HG02938 (cell line): ENCODE data around the gene GP1BB.

Experiments
- ATAC-seq: cut with Tn5 transposase; IDR thresholded peaks from one replicate; pipeline ENCODE4 v1.9.1; 2021; ENCODE audit warnings: mild to moderate bottlenecking, moderate library complexity; ENCODE audit not compliant: unreplicated experiment

GP1BB gene

DNA sequence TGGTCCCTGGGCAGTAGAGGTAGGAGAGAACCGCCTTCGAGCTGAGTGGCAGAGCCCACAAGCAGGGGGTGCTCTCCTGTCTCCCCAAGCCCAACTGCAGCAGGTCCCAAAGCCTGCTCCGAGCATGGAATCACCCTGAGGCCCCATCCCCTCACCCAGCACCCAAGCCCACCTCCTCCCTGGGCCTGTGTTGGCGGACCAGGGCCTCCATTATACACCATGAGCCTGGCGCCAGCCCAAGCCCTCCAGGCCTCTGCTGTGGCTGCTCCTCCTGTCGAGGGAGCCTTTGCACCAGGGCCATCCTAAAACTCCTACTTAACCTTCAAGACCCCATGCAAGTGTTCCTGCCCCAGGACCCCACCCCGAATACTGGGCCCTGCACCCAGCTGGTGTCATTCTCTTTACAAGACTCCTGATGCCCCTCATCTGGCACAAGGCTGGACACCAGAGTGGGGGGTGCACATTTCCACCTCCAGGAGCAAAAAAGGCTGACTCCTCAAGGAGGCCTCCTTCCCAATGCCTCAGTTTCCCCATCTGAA, 16.6 kb downstream of the GP1BB start:
- no peak for ATAC-seq

DNA sequence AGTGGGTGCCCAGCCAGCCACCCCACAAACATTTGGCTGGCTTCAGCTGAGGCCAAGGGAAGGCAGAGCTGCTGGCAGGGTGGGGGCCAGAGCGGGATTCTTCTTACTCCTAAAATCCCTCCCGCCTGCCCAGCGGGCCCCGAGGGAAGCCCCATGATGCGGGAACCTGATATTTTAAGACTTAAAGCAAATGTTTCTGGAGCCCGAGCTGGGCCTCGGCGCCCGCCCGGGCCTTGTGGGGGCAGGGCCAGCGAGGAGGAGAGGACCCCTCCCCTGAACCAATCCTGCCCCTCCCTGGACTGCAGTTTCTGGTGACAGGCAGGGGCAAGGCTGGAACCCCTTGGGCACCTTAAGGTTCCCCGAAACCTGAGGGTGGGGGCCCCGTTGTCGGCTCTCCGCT, 17.2 kb downstream of the GP1BB start:
- ATAC-seq = no peak

DNA sequence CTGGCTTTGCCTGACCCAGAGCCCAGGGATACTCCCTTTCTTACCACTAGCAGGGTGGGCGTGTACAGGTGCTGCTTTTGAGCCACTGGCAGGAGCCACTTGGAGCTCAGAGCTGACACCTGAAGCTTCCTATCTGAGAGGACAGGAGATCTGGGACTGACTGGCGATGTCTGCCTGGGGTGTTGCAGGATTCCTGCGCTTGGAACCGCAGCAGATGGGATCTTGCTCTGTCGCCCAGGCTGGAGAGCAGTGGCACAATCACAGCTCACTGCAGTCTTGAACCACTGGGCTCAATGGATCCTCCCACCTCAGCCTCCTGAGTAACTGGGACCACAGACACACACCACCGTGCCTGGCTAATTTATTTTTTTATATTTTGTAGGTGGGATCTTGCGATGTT, 17.7 kb downstream of the GP1BB start:
- no peak for ATAC-seq

DNA sequence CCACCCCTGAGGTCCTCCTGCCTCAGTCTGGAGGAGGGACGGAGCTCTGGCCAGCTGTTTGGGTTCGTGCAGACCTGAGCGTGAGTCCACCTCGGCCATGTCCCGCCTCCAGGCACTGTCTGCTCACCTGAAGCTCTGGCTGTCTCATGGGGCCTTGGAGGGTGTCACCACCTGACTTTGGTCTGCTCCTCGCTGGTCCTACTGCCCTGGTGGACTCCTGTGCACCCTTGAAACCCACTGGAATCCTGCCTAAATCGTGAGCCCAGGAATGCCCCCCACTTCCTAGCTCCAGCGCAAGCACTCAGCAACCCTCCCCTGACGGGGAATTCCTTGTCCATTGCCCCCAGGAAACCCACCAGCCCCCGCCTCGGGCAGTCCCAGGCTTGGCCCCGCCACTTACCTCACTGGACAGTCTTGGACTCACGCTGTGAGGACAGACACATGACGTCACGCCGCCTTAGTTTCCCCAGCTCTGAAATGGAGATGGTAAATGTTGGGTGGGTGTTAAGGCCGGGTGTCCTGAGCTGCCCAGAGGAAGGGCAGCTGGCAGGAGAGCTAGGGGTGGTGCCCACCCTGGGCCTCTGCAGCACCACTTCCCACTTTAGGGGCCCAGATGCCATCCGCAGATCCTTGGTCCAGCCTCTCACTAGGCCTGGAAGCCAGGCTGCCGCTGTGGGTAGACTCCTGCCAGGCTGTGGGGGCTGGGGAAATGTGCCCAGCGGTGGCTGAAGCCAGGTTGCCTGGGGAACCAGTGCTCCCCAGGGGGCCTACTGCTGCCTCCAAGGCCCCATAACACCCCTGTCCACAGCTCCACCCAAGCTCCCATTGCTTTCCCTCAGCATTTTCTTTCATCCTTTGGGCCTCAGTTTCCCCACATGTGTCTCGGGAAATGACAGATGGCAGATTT, 19.1 kb downstream of the GP1BB start:
- no peak for ATAC-seq

DNA sequence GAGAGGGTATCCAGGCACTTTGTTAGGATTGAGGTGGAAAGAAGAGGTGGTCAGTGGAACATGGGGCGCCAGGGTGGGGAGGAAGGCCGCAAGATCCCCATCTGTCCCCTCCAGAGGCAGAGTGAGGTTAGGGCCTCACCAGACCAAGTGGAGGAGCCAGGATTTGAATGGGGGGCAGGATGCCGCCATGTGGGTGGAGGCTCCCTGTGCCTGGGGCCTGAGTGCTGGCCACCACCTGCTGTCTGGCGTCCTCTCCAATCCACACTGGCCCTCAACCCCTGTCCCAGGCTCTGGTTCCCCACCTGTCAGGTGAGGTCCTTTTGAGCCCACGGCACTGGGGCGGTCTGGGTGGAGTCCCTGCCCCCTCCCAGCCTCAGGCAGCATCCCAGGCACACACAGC, 19.7 kb downstream of the GP1BB start:
- ATAC-seq = no peak

DNA sequence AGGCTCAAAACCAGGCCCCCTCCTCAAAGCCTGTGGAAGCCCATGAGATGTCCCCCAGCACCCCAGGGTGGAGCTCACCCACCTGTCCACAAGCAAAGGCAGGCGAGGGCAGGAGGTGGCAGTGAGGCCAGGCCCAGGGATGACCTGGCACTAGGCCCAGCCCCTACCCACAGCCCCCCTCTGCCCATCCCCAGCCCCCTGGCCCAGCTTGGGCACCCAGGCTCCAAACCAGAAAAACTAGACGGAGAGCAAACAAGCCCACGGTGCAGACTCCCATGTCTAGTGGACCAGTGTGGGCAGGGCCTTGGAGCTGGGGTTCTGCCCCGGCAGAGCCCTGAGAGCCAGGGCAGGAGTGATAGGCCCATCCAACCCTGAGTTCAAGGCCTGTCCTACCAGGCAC, 20.3 kb downstream of the GP1BB start:
- ATAC-seq = no peak

DNA sequence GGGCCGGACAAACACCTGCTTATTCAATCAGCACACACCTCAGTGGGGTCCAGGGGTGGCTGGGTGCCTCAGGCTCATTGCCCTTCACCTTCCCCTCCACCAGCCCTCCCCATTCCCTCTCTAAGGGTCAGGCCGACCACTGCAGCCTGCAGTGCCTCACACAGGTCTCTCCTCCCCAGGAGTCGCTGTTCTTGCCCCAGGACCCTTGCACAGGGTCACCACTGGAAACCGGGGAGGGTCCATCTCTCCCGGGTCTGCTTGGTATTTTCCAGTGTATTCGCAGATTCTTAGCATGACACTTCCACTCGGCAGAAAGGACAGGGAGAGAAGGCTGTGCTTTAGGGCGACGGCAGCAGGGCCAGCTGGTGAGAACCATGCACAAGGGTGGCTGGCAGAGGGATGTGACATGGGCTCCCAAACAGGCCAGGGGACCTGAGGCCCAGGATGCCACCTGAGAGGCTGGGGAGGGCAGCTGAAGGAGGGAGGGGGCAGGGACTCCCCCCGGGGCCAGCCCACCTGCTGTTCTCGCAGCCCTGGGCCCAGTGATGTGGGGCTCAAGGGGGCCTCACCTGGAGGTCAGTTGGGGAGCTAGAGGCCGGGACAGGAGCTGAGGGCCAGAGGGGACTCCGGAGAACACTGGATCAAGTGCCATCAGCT, 21.1 kb downstream of the GP1BB start:
- ATAC-seq = no peak

DNA sequence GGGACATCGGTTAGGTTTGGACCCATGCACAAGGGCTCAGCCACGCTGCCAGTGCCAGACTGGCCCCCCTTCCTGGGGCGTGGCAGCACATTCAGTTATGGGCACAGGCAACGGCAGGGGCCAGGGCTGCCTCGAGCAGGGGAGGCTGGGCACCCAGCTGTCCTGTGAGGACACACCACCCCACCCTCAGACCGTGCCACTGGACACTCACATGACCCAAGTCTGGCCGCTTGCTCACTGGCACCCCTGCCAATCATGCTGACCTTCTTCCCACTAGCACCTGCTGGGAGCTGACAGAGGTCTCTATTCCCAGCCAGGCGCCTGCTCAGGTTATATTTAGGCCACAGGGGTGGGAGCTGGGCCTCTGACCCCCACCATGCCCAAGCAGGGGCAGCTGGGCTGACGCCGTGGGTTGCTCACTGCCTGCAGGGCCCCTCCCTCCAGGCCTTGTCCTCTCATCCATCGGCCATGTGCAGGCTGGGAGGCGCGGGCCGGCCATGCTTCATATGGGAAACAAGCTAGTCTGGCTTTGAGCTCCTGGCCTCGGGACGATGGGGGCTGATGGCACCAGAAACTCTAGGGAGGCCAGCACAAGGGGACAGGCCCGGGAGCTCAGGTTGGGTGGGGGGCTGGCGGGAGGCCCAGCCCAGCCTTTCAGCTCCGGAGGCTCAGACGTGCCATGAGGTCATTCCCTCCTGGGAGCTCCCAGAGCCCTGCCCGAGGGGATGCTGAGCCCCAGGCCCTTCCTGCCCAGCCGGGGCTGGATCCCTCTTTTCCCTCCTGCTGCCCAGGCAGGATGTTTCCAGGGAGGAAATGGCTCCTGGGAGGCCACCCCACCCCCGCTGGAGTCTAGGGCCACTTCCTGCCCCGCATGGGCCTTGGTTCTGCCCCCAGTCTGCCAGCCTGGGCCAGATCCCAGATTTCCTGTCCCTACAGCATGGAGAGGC, 22.1 kb downstream of the GP1BB start:
- no peak for ATAC-seq

DNA sequence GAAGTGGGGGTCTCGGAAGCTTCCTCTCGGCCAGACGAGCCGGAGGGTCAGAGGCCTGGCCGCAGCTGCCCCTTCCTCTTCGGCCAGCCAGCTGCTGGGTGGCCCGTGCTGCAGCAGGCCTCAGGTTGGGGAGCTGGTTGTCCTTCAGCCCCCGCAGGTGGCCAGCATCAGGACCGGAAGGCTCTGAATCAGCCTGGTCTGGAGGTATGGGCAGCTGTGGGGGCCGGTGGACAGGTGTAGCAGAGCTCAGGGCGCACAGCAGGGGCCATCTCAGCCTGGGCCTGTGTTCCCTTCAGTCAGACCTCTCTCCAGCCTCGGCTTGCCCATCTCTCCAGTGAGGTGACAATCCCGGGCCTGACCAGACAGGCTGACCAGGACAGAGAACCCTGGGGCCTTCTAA, 23.4 kb downstream of the GP1BB start:
- no peak for ATAC-seq

DNA sequence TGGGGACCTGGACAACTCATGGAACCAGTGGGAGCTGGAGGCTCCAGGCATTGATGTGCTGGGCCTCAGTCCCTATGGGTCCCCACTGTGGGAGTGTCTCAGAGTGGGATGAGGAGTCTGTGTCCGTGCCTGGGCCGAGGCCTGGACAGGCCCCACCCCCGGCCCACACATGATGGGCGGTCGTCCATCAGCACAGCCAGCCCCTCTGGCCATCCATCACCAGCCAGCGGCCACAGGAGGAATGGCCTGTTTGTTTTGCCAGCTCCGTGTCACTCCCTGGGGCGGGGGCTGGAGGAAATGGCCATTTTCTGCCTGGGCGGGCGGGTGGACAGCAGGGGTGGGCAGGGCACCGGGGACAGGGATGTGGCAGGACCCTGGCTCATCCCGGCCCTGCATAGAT, 24.2 kb downstream of the GP1BB start:
- no peak for ATAC-seq

DNA sequence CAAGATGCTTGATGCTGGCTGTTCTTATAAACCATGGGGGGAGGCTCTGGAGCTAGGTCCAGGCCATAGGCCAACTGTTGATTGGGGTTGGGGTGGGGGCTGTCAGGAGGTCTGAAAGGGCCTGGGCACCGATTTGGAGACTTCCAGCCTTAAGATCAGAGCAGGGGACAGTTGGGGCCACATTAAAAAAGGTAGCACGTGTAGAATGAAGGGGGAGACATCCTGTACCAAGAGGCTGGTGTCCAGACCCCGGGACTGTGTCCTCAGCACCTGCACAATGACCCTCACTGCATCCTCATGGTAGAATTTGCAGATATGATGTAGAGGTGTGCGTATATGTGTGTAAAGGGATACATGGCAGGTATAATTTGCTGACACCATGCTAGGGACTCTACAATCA, 24.8 kb downstream of the GP1BB start:
- ATAC-seq = no peak

DNA sequence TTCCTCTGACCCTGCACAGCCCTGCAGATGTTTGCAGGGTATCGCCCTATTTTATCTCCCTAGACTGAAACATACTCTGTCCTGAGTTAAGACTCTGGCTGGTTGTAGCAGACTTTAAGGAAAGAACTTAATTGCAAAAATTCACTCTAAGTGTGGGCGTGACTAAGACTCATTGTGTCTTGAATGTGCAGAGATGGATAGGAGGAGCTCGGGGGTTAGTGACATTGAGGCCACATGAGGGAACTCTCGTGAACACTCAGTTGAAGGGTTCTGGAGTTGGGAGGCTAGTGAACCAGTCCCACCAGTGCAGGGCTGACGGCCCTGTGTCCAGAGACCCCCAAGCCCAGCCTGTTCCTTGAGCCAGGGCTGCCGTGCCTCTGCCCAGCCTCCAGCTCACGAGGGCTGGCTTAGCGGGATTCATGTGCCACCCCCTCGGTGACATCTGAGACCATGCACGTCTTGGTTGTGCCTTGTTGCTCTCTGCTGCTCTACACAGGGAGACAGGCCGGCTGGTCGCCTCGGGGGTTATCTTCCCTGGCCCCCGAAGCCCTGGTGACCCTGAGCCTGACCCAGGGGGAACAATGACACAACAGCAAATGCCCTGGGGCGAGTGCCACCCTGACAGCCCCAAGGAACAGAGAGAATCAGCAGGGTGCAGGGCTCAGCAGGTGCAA, 25.8 kb downstream of the GP1BB start:
- ATAC-seq = no peak

DNA sequence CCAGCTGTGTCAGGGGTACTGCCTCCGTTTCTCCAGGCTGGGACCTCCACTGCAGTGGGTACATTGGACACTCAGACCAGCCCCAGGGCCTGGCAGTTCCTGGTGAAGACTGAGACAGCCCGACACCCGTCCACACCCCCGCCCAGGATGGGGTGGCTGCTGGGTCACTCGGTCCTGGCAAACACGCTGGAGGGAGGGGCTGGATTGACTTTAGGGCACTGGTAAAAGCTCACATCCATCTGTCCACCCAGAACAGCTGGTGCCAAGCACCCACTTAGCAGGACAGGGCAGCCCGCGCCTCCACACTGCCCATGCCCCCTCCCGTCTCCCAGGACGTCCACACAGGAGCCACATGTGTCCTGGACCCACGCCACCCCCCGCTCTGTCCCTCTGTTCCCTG, 26.5 kb downstream of the GP1BB start:
- no peak for ATAC-seq

DNA sequence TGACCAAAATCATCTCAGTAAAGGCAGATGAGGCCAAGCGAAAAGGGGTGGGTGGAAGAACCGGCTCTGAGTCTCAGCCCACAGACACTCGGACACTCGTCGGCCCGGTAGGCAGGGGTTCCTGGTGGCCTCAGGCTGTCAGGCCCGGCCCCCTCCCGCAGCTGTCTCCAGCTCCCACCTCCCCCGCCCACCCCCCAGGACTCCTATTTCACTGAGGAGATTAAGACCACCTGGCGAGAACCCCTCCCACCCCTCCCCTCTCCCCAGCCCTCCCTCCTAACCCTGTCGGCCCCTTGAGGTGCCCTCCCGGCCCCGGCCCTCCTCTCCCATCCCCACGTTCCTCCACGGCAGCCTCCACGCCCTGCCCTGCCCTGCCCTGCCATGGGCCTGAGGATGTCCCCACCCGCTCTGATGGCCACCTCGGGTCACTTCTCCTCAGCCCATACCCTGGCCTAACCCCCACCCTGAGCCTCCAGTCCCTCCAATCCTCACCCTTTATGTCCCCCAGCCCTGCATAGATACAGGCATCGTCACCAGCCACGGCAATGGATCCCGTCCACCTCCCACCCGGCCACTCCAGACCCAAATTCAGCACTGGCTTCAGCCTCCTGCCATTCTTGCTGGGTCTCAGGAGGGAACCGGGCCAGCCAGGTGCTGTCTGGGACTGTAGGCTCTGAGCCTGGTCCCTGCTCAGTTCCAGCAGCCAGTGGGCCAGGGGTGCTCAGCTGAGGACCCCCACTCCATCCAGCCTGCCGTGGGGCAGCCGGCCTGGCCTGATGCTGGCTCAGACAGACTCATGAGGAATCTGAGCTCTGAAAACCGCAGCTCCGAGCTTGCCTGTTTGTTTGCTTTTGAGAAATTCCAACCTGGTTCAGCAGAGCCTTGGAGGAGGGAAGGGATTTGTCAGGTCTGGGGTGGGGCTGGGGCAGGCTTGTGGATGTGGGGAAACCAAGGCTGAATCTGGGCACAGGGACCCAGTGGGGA, 27.5 kb downstream of the GP1BB start:
- no peak for ATAC-seq

DNA sequence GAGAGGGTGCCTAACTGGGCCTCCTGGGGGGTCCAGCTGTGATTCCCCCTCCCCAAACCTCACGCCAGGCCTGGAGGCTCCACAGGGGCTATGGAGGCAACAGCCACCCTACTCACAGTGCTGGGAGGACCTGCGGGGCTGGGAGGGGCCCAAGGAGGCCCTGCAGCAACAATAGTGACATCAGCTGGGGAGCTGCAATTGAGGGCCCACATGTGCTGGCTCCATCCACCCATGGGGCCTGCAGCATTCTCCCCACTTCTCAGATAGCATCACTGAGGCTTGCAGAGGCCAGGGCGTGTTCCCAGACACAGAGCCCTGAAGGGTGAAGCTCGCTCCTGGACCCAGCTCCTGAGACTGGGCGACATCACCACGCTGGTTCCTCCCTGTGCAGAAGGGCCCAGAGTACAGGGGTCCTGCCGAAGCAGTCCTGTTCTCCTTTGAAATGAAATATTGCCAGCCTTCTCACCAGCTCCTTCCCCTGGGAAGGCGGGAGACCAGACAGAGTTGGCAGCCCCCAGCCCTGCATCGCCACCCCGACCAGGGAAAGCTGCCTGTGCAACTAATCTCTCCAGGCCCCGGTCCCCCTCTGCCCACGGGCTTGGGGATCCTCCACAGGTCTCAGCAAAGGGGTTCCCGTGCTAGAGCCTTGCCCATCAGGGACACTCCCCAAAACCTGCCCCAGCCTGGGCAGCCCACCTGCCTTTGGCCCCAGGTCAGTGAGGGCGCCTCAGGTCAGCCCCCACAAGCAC, 28.3 kb downstream of the GP1BB start:
- ATAC-seq = no peak

DNA sequence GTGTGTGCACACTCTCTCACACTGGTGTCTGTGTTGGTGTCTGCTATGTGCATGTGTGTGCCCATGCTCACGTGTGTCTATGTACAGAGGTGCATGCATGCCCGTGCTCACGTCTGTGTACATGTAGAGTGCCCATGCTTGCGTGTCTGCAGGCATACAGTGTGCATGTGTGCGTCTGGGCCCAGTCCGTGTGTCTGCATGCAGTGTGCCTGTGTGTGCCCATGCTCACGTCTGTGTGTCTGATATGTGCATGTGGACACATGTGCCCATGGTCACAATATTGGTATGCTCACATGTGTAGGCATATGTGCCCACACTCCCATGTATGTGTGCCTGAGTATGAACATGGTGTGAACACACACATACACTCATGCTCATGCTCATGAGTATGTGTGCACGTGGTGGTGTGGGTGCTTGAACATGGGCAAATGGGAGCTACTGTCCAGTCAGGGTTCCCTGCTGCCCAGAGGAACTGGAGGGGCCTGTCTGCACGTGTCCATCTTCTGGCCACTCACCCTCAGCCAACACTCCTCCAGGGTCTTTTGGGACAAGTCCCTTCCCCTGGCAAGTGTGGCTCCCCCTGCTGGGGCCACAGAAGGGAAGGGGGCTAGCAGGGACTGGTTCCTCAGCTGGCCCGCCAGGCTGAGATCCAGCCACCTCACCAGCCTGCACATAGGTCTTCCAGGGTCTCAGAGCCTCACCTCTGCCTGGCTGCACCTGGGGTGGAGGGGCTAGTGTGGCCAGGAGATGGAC, 29.9 kb downstream of the GP1BB start:
- no peak for ATAC-seq

DNA sequence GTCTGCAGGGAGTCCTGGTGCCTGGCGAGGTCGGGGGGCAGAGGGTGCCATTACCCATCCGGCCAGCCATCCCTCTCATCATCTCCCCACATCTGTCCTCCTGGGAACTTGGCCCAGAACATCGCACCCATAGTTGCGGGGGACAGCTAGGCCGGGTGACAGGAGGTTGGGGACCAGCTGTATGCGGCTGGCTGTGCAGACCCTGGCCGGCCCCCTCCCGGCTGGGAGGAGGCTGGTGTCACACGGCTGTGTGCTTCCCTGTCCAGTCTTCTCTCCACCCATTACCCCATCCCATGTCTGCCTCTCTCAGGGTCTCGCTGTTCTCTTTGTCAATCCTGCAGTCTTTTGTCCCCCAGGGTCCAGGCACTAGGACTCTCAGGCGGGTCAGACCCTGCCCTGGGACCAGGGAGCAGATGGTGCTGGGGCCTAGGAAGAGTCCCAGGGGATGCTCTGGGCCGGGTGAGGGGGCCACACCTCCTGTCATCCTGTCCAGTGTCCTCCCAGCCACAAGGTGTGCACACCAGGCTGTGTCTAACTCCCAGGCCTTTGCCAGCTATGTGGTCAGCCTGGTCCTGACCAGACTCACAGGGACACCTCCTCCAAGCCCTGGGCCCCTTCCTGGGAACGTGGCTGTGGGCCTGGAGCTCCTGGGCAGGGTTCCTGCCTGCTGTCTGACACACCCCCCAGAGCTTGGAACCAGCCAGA, 30.8 kb downstream of the GP1BB start:
- no peak for ATAC-seq
